Epithelial cell of esophagus (primary cell): Measurements from ENCODE around the gene STRIT1.

Experiments
- DNase-seq: peaks from one replicate; pipeline ENCODE4 v3.0.0; 2010; ENCODE audit warnings: low read depth
- H3K4me3 ChIP-seq: 2 replicates; pipeline ENCODE4 v1.5.1; 2011; ENCODE audit warnings: mild to moderate bottlenecking, low read length, control low read depth
- TF ChIP-seq, protein P1 (sequence below): IDR thresholded peaks from 2 replicates; pipeline ENCODE4 v1.5.1; 2011; ENCODE audit warnings: low read depth, mild to moderate bottlenecking, low read length, control low read depth, inconsistent platforms; ENCODE audit not compliant: insufficient read depth; ENCODE audit errors: missing control alignments

The STRIT1 gene

GRCh38 chr3:155293516-155293915 is at the start of gene STRIT1:
STRIT1 (minus strand) TSS chr3:155293683.
- no peak within 1 kb of the TSS for H3K4me3 ChIP-seq
- TF ChIP-seq, protein P1, sequence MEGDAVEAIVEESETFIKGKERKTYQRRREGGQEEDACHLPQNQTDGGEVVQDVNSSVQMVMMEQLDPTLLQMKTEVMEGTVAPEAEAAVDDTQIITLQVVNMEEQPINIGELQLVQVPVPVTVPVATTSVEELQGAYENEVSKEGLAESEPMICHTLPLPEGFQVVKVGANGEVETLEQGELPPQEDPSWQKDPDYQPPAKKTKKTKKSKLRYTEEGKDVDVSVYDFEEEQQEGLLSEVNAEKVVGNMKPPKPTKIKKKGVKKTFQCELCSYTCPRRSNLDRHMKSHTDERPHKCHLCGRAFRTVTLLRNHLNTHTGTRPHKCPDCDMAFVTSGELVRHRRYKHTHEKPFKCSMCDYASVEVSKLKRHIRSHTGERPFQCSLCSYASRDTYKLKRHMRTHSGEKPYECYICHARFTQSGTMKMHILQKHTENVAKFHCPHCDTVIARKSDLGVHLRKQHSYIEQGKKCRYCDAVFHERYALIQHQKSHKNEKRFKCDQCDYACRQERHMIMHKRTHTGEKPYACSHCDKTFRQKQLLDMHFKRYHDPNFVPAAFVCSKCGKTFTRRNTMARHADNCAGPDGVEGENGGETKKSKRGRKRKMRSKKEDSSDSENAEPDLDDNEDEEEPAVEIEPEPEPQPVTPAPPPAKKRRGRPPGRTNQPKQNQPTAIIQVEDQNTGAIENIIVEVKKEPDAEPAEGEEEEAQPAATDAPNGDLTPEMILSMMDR, result no peak

GRCh38 chr3:155342344-155342743 is 48.9 kb upstream of the STRIT1 start:
- no peak overlapping the region for H3K4me3 ChIP-seq
- TF ChIP-seq, protein P1, result no peak
- no peak for DNase-seq

More at GRCh38 chr3:155293516-155293915, at the start of gene STRIT1:
- no peak for DNase-seq

GRCh38 chr3:155339052-155339451 is 45.6 kb upstream of the STRIT1 start:
- TF ChIP-seq, protein P1, result no peak
- no peak for DNase-seq
- H3K4me3 ChIP-seq, result no peak overlapping the region

- no peak for DNase-seq
- TF ChIP-seq, protein P1, result no peak
- H3K4me3 ChIP-seq, result no peak overlapping the region
Measured at GRCh38 chr3:155335724-155336354, 42.4 kb upstream of the STRIT1 start.

DNA sequence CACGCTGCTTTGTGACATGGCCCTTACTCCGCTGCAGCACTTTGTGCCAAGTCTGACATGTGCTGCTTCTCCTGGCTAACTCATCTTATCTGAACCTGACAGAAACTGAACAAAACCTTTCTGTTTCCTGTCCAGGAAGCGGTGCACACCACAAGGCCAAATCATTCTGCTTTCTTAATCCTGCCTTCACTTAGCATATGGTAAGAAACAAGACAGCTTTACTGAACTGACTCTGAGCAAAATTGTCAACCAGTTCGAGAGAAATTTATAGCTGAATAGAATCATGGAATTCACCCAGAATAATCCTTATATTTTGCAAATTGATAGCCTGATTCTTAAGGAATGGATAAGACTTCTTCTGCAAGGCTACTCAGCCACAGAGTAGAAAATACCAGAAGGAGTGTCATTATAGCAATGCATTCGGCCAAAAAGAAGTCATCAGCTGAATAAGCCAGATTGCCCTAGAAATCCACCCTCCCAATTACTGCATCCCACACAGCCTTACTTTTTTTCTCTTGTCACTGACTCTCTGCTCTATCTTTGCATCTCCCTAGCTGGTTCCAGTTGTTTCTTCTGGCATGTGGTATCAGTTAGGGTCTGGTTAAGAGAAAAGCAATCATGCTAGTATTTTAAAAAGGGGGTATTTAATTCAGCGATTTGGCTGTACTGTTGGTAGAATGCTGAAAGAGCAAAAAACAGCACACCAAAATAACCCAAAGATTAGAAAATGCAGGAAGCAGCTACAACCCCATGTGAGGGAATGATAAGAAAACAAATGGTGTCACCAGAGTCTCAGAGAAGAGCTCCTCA is 41.6 kb upstream of the STRIT1 start:
- DNase-seq, result no peak
- H3K4me3 ChIP-seq, result no peak overlapping the region
- TF ChIP-seq, protein P1, result no peak

DNA sequence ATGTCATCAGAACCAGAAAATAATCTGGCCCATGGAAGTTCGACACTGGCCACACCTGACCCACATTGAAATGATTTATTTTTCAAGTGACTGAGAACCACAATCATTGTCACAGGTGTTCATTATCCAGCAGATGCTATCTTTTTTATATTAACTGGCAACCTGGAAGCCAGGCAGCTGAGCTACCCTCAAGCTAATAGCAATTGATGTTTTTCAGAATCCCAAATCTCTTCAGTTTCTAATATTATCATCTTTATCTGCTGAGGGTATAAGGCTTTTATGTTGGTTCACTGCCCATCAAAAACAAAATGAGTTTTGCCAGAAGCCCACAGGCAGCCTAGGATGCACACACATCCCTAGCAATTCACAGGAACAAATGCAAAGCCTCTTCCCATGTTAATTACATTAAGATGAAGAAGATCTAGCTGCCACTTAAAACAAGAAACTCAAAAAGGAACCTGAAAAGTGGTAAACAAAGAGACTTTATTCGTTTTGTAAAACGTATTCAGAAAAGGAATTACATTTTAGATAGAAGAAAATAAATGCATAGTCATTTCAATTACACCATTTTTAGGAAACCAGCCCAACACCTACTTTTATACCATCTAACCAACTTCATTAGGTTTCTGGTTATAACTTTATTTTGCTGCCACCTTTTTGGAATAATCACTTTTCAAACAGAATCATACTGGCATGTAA is 40.9 kb upstream of the STRIT1 start:
- H3K4me3 ChIP-seq, result no peak overlapping the region
- TF ChIP-seq, protein P1, result no peak
- no peak for DNase-seq
